GM18861 (cell line): Measurements from ENCODE around the gene CCDC188.

Experiments used
- ATAC-seq: cut with Tn5 transposase; IDR thresholded peaks from one replicate; pipeline ENCODE4 v1.9.1; 2021; ENCODE audit not compliant: unreplicated experiment

The CCDC188 gene

GRCh38 chr22:20151276-20151588 lies 377 bp upstream of the CCDC188 start:
- ATAC-seq = no peak

GRCh38 chr22:20149257-20150250 lies 1.3 kb downstream of the CCDC188 start:
- no peak for ATAC-seq

GRCh38 chr22:20148414-20148813 lies 2.4 kb downstream of the CCDC188 start:
- no peak for ATAC-seq

DNA sequence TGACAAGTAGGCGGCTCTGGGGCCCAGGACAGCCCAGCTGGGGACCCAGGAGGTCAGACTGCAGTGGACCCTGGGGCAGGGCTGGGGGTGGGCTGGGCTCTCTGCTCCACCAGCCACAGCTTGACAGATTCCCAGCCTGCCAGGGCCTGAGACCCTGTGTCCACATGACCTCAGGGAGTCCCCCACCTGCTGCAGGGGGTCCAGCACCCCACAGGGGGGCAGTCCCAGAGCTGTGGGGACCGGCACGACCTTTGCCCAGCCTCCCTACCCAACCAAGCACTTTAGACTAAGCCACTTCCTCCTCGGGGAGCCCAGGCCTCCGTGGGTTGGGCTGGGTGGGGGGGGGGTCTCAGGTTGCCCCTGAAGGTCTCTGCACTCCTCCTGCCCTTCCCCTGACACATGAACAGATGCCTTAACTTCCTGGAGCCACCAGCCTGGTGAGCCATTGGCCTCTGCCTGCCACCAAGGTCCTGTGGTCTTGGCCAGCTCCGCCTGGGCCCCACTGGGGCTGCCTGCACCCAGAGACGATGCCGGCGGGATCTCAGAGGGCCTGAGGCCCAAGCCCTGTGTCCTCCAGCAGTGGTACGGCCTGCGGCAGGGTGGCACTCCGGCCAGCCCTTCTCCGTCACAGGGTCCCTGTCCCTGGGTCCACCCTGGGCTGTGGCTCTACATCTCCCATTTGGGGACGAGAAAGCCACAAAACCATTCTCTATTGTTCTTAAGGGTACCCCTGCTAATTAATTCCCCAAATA lies 3.4 kb downstream of the CCDC188 start:
- ATAC-seq = no peak

DNA sequence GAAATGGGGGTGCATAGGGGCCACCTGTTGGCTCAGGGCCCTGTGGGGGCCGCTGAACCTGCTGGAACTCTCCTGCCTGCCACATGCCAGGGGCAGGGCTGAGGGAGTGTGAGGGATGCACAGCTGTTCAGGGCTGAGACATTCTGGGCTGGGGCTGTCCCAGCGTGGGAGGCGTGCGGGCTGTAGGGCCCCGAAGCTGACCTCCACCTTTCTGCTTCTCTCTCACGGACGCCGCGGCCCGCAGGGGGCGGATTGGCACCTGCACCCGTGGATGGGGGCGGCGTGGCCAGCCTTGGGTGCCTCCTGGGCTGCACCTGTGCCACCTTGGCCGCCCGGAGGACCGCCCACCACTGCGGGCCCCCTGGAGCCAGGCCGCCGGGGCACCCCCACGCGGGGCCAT lies 4.1 kb downstream of the CCDC188 start:
- no peak for ATAC-seq

- no peak for ATAC-seq
Measured at GRCh38 chr22:20145832-20146223, 5.0 kb downstream of the CCDC188 start.

- ATAC-seq = no peak
Measured at GRCh38 chr22:20145206-20145831, 5.5 kb downstream of the CCDC188 start.

- no peak for ATAC-seq
Measured at GRCh38 chr22:20143883-20144665, 6.8 kb downstream of the CCDC188 start.

- ATAC-seq = no peak
Measured at GRCh38 chr22:20142711-20143621, 7.9 kb downstream of the CCDC188 start.

GRCh38 chr22:20141186-20142077 lies 9.4 kb downstream of the CCDC188 start:
- ATAC-seq = no peak

GRCh38 chr22:20140521-20140964 lies 10.3 kb downstream of the CCDC188 start:
- no peak for ATAC-seq

GRCh38 chr22:20140107-20140445 lies 10.8 kb downstream of the CCDC188 start:
- no peak for ATAC-seq

GRCh38 chr22:20139391-20140106 lies 11.3 kb downstream of the CCDC188 start:
- no peak for ATAC-seq

DNA sequence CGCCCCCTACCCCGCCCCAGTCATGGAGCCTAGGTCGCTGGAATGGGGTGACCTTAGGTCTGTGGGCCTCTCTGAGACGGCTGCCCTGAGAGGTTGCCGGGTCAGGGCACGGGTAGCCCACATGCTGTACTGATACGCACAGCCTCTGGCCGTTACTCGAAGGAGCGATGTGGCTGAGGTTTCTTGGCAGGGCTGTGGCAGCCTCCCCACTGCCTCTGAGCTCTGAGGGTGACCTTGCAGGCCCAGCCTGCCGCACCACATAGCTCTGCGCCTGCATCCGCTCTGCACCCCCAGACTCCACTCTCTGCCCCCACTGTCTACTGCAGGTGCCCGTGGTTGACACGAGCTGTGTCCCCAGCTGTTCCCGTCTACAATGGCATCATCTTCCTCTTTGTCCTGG lies 12.0 kb downstream of the CCDC188 start:
- no peak for ATAC-seq

- no peak for ATAC-seq
Measured at GRCh38 chr22:20138417-20138738, 12.5 kb downstream of the CCDC188 start.

DNA sequence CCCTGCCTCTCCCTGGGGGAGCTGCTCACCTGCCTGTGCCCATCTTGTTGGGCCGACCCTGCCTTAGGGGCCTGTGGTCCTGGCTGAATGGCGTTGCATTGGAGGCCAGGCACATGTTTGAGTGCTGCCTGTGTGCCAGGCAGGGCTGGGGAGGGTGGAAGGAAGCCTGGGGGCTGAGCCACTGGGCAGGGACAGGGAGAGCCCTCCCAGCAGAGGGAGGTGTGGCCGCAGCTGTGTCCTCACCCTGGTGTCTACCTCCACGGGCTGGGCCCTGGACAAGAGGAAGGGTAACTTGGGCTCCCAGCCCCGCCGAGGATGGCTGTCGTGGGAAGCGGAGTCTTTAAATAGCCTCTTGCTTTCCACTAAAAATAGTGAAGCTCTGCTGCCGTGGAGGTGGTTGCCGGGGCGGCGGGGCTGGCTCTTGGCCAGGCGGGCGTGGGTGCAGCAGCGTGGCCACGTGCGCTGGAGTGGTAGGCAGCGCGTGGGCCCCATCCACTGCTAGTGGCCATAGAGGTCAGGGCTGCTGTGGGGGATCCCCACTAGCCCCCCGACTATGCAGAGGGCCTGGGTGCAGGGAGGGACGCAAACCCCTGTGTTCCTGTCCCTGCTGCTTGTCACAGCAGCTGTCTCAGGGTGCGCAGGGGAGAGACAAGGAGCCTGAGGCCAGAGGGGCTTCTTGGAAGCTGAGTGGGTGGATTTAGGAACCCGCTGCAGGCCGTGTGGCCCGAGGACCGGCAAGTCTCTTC lies 13.0 kb downstream of the CCDC188 start:
- ATAC-seq = no peak

- no peak for ATAC-seq
Measured at GRCh38 chr22:20137113-20137512, 13.7 kb downstream of the CCDC188 start.

- ATAC-seq = no peak
Measured at GRCh38 chr22:20136603-20136873, 14.3 kb downstream of the CCDC188 start.
